Spleen (tissue), 7 donors: ENCODE measurements around the gene SLC30A3.

Source experiments
- CTCF ChIP-seq, 11 experiments: fragments of 200-600 bp in 7 of 11; fragments of 450-650 bp in 4 of 11; sonication (generic) in 4 of 11; IDR thresholded peaks in 8 of 11; conservative IDR thresholded peaks in 3 of 11; 1 replicate in 7 of 11; 2 replicates in 4 of 11; pipeline versions ENCODE4 v1.4.0 to v1.8.0; 2016 to 2021; ENCODE audit warnings: antibody characterized with exemption in 11 of 11, inconsistent platforms in 4 of 11, mild to moderate bottlenecking in 1 of 11
- POLR2A ChIP-seq, 3 donors: fragments of 450-650 bp; IDR thresholded peaks; one replicate each; pipeline ENCODE4 v1.5.1; 2017; ENCODE audit warnings: antibody characterized with exemption in 3 of 3, mild to moderate bottlenecking in 1 of 3
- donor health status: DM: no; HTN: no; CAD: no; lungs with moderate emphysema.
- donor health status: DM: no; HTN: no; CAD: no.
- donor health status: DM: no; HTN: no; CAD: no.

GRCh38 chr2:27250652-27251379, 12.0 kb downstream of the SLC30A3 start:
- TF ChIP-seq CTCF (IDR thresholded peaks at IDR 0.05 in 8 of 11, conservative IDR thresholded peaks at IDR 0.05 in 3 of 11) (no peak), POLR2A (IDR thresholded peaks at IDR 0.05) (no peak)
